H54 (cell line): ENCODE measurements around the gene DEFB132.

ENCODE experiments used
- DNase-seq: peaks from one replicate; pipeline ENCODE4 v3.0.0; 2011; ENCODE audit warnings: low spot score, mixed read lengths; ENCODE audit not compliant: insufficient read length
- FAIRE-seq: peaks from 3 replicates; lab custom pipeline; 2011; peaks lifted over from hg19 to GRCh38; lab: Jason Lieb, UNC
- POLR2A ChIP-seq: IDR thresholded peaks from 2 replicates; pipeline ENCODE4 v1.6.1; 2011; ENCODE audit warnings: low read depth, mild to moderate bottlenecking, low read length

The DEFB132 gene

GRCh38 chr20:275791-276190, 18.3 kb downstream of the DEFB132 start:
- FAIRE-seq (no peak), DNase-seq (no peak)
- no peak for TF ChIP-seq POLR2A

- TF ChIP-seq POLR2A: no peak
- FAIRE-seq (no peak), DNase-seq (no peak)
These were observed 19.3 kb downstream of the DEFB132 start for GRCh38 chr20:276620-277495.

GRCh38 chr20:277496-277781, 19.9 kb downstream of the DEFB132 start:
- TF ChIP-seq POLR2A: no peak
- DNase-seq (no peak), FAIRE-seq (no peak)

- FAIRE-seq: no peak
- no peak for DNase-seq
- no peak for TF ChIP-seq POLR2A
These were observed 20.7 kb downstream of the DEFB132 start for GRCh38 chr20:278181-278580.

GRCh38 chr20:278607-279571, 21.4 kb downstream of the DEFB132 start:
- TF ChIP-seq POLR2A: no peak
- FAIRE-seq (no peak), DNase-seq (no peak)

GRCh38 chr20:284172-284571, 26.6 kb downstream of the DEFB132 start:
- DNase-seq (no peak), FAIRE-seq (no peak)
- TF ChIP-seq POLR2A: no peak

GRCh38 chr20:286508-286907, 29.0 kb downstream of the DEFB132 start:
- TF ChIP-seq POLR2A: no peak
- DNase-seq (no peak), FAIRE-seq (no peak)

GRCh38 chr20:288956-289692, 31.6 kb downstream of the DEFB132 start:
- no peak for DNase-seq
- TF ChIP-seq POLR2A: no peak
- no peak for FAIRE-seq

- FAIRE-seq (no peak), DNase-seq (peak; percentile 38)
- TF ChIP-seq POLR2A: no peak
These were observed 32.2 kb downstream of the DEFB132 start for GRCh38 chr20:289693-290083.

GRCh38 chr20:290084-290831, 32.7 kb downstream of the DEFB132 start, which contains the start of gene C20orf96:
TSS of gene C20orf96 (minus strand) at chr20:290750. CDS start at chr20:290610, 140 bp downstream.
- no peak for FAIRE-seq
- DNase-seq: peak; percentile 96
- no peak for TF ChIP-seq POLR2A

GRCh38 chr20:294602-295001, 37.1 kb downstream of the DEFB132 start:
- DNase-seq (no peak), FAIRE-seq (no peak)
- no peak for TF ChIP-seq POLR2A

- no peak for DNase-seq
- FAIRE-seq: no peak
These were observed 38.3 kb downstream of the DEFB132 start for GRCh38 chr20:295804-296203.

GRCh38 chr20:297098-297924, 39.8 kb downstream of the DEFB132 start, which contains the start of gene ZCCHC3:
TSS of gene ZCCHC3 (plus strand) at chr20:297570. CDS start at chr20:297587, 17 bp downstream.
- DNase-seq: peak; percentile 74
- no peak for FAIRE-seq

More at GRCh38 chr20:295804-296203, 38.3 kb downstream of the DEFB132 start:
- TF ChIP-seq POLR2A: no peak

More at GRCh38 chr20:297098-297924, 39.8 kb downstream of the DEFB132 start, which contains the start of gene ZCCHC3:
- TF ChIP-seq POLR2A: peak; percentile 73
